ENCODE results near the gene C16orf78.

The C16orf78 gene

DNA sequence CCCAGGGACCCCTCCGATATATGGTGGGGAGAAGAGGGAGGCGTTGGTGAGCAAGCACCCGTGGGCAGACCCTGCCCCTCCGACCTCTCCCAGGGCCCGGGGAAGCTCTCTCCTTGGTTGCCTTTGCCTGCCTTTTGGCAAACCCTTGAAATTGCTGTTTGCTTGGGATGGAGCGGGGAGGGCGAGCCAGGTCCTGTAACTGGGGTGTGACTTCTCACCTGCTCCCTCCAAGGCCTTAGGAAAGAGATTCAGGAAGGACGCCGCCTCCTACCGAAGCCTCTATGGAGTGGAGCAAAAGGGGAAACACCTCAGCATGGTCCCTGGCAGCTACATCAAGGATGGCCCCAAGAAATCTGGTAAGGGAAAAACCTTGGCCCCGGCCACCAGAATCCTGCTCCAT is 4.6 kb downstream of the C16orf78 start:
- no peak for DNase-seq (ENCODE audit: low read depth)
- no peak overlapping the region for H3K4me3 ChIP-seq (ENCODE audit: control insufficient read depth, low read depth, low read length)
- TF ChIP-seq, protein P1, sequence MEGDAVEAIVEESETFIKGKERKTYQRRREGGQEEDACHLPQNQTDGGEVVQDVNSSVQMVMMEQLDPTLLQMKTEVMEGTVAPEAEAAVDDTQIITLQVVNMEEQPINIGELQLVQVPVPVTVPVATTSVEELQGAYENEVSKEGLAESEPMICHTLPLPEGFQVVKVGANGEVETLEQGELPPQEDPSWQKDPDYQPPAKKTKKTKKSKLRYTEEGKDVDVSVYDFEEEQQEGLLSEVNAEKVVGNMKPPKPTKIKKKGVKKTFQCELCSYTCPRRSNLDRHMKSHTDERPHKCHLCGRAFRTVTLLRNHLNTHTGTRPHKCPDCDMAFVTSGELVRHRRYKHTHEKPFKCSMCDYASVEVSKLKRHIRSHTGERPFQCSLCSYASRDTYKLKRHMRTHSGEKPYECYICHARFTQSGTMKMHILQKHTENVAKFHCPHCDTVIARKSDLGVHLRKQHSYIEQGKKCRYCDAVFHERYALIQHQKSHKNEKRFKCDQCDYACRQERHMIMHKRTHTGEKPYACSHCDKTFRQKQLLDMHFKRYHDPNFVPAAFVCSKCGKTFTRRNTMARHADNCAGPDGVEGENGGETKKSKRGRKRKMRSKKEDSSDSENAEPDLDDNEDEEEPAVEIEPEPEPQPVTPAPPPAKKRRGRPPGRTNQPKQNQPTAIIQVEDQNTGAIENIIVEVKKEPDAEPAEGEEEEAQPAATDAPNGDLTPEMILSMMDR (conservative IDR thresholded peaks at IDR 0.05; ENCODE audit: control insufficient read depth, insufficient read depth, low read depth, low read length), result no peak

DNA sequence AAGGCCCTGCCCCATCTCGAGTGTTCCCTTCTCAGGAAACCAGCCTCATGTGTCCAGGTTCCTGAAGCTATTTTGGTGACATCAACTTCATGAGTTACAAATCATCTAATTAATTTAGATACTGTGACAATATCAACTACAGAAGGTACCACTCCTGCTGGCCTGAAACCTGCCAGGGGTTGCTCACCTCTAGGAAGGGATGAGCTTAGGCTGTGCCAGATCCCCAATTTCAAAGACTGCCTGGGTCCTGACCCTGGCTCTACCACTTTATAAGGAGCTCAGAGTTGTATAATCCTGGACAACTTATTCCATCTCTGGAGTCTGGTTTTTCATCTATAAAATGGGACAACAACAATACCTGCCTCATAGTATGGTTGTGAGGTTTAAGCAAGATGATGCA is 5.2 kb downstream of the C16orf78 start:
- H3K4me3 ChIP-seq (ENCODE audit: control insufficient read depth, low read depth, low read length), result no peak overlapping the region
- TF ChIP-seq, protein P1 (conservative IDR thresholded peaks at IDR 0.05; ENCODE audit: control insufficient read depth, insufficient read depth, low read depth, low read length), result no peak
- no peak for DNase-seq (ENCODE audit: low read depth)

DNA sequence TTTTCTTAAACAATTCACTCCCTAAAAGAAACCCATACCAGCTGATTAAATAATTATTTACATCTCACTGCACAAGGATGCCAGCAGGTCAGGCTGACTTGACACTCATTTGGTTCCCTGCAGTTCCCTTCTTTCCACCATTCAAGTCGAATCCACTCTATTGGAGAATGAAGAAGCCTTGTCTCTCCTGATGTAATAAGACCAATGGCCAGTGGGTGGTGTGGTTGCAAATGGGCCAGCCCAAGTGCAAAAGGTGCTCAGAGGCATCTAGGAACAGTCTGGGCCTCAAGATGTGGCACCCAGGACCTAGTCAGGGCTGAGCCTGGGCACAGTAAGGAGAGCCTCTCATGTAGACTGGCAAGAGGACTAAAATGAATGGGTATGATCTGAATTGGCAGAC is 9.3 kb downstream of the C16orf78 start:
- no peak overlapping the region for H3K4me3 ChIP-seq (ENCODE audit: control insufficient read depth, low read depth, low read length)
- no peak for DNase-seq (ENCODE audit: low read depth)
- TF ChIP-seq, protein P1 (conservative IDR thresholded peaks at IDR 0.05; ENCODE audit: control insufficient read depth, insufficient read depth, low read depth, low read length), result no peak

DNA sequence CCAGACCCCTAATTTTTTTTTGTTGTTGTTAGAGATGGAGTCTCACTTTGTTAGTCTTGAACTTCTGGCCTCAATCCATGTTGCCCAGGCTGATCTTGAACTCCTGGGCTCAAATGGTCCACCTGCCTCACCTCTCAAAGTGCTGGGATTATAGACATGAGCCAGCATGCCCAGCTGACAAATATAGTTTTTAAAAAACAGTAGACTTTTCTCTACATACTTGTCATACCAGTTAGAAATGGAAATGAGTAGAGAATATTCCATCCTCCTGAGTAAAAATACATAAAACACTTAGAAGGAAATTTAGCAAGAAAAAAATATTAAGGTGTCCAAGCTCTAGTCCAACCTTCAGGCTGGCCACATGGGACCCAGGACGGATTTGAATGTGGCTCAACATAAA is 21.4 kb downstream of the C16orf78 start:
- DNase-seq (ENCODE audit: low read depth), result no peak
- no peak overlapping the region for H3K4me3 ChIP-seq (ENCODE audit: control insufficient read depth, low read depth, low read length)
- TF ChIP-seq, protein P1 (conservative IDR thresholded peaks at IDR 0.05; ENCODE audit: control insufficient read depth, insufficient read depth, low read depth, low read length), result no peak

DNA sequence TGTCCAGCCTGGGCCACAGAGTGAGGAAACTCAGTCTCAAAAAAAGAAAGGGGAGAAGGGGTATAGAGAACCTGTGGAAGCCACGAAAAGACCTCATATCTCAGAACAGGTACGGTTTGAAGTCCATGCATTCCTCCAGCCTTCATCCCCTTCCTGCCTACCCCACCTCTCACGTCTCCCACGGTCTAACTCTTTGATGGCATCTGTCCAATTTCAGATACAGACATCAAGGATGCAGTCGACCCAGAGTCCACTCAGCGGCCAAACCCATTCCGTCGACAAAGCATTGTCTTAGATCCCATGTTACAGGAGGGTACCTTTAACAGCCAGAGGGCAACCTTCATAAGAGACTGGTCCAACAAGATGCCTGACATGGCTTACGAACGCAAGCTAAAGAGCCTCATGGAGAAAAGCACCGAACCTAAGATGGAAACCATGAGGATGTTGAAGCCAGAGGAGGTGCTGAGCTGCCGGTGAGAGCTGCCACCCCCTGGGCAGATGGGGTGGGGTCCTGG is 22.7 kb downstream of the C16orf78 start:
- DNase-seq (ENCODE audit: low read depth), result no peak
- no peak overlapping the region for H3K4me3 ChIP-seq (ENCODE audit: control insufficient read depth, low read depth, low read length)
- TF ChIP-seq, protein P1 (conservative IDR thresholded peaks at IDR 0.05; ENCODE audit: control insufficient read depth, insufficient read depth, low read depth, low read length), result no peak

DNA sequence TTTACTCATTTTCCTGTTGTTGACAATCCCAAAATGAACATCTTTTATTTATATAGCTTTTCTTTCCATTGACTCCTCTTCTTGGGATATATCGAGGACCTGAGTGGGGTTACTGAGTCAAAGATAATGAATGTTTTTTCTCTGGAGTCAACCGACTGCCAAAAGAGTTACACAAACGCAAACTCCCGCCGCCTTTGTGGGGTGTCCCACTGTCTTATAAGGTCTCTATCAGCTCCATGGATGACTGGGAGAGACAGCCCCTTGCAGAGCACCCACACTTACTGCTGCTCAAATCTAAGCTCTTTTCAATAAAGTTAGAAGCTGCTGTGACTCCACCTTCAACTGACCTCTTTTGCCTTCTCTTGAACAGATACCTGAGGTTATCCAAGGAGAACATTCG is 25.2 kb downstream of the C16orf78 start:
- DNase-seq (ENCODE audit: low read depth), result no peak
- H3K4me3 ChIP-seq (ENCODE audit: control insufficient read depth, low read depth, low read length), result no peak overlapping the region
- TF ChIP-seq, protein P1 (conservative IDR thresholded peaks at IDR 0.05; ENCODE audit: control insufficient read depth, insufficient read depth, low read depth, low read length), result no peak
